AG09319 (cell line): ENCODE measurements around the gene ADAMTSL1.

Experiments
- DNase-seq: peaks from one replicate; pipeline ENCODE4 v3.0.0-alpha.2; 2010; ENCODE audit warnings: low read depth; ENCODE audit errors: extremely low read depth
- TF ChIP-seq, protein P1 (sequence below): IDR thresholded peaks from 2 replicates; pipeline ENCODE4 v1.5.1; 2011; ENCODE audit warnings: low read depth, mild to moderate bottlenecking, inconsistent platforms, low read length, moderate library complexity

Gene ADAMTSL1

DNA sequence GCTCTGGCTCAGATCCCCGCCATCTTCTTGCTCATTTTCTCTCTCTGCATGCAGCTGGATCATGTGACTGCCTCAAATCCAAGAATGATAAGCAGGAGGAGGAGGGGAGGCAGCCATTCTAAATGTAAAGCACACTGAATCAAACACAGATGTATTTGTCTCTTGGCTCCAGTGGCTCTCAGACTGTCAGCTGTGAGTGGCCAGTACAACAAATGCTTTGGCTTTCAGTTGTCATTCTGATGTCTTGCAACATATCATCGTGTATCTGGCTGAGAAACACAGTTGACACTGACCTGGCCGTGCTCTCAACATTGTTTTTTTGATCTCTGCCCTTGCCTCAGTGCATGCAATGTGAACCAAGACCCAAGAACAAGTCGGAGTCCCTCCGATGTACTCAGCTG lies 233.1 kb downstream of the ADAMTSL1 start:
- no peak for DNase-seq
- TF ChIP-seq, protein P1, sequence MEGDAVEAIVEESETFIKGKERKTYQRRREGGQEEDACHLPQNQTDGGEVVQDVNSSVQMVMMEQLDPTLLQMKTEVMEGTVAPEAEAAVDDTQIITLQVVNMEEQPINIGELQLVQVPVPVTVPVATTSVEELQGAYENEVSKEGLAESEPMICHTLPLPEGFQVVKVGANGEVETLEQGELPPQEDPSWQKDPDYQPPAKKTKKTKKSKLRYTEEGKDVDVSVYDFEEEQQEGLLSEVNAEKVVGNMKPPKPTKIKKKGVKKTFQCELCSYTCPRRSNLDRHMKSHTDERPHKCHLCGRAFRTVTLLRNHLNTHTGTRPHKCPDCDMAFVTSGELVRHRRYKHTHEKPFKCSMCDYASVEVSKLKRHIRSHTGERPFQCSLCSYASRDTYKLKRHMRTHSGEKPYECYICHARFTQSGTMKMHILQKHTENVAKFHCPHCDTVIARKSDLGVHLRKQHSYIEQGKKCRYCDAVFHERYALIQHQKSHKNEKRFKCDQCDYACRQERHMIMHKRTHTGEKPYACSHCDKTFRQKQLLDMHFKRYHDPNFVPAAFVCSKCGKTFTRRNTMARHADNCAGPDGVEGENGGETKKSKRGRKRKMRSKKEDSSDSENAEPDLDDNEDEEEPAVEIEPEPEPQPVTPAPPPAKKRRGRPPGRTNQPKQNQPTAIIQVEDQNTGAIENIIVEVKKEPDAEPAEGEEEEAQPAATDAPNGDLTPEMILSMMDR, result no peak

DNA sequence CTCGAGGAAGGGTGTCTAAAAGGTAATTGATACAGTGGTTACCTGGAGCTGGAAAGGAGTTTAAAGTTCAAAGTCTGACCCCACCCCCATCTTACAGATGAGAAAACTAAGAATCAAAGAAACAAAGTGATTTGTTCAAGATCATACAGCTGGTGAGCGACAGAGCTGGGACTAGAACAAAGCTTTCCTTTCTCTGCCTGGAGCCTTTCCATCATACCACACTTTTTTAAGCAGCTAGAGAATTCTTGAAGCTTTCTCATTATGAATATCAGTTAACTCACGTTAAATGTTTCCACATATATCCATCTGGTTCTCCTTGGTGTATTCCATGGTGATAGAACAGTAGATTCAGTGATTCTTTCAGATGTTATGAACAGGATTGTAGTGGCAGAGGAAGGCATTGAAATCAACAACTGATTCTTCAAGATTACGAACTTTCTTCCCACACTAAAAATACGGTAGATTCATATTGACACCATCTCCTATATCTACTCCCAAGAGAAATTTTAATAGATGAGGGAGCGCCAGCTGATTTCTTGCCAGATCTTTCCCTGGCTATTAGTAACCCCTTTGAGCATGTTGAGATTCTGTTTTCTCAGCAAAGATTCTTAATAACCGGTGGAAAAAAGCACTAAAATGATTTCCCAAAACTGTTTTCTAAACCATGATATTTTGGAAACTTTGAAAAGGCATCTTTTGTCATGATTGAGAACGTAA lies 233.7 kb downstream of the ADAMTSL1 start:
- TF ChIP-seq, protein P1, result no peak
- no peak for DNase-seq

DNA sequence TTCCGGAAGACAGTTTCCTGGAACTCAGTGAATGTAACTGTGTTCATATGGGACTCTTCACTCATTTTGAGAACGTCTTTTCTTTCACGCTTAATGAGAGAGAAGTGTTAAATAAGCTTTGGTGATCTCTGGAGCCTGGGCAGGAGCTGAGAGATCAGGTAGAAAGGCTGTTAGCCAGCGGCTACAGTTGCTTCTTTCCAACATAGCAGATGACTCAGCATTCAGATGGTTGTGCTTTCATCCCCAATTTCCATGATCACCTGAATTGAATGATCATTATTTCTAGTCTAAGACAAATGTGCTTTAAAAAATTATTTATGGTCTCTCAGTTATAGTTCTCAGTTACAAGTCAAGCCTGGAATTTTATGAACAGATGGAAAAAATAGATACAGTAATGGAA lies 234.5 kb downstream of the ADAMTSL1 start:
- DNase-seq, result no peak
- TF ChIP-seq, protein P1, result no peak

DNA sequence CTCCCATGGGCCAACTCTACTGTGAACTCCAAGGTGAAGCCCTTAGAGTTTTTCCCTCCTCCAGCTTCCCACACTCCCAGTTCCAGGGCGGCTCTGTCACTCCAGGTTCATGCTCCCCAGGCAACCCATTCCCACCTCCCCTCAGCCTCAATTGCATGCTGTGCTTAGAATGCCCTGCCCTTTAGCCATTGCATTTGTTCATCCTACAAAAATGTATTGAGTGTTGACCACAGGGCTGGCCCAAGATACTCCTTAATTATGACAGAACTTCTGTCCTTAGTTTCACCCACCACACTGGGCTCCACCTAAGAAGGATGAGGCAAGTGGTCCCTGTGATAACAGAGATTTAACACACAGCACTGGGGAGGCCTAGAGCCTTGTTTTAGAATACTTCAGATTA lies 236.1 kb downstream of the ADAMTSL1 start:
- TF ChIP-seq, protein P1, result no peak
- no peak for DNase-seq

DNA sequence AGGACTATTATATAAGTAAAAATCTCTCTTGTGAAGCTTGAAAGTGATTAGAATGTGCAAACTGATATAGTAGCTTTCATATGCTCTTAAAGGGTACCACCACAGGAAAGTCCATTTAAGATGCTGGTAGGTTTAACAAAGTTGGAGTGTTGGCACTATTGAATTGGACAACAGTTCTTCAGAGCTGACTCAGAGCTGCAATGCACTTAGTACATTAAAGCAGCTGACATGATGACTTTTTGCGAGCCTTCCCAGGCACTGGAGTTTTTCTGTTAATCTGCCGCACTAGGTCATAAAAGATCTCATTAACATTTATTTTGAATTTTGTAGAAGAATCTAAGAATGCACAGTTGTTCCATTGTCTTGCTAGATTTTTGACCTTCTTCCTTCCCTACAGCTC lies 243.8 kb downstream of the ADAMTSL1 start:
- DNase-seq, result no peak
- TF ChIP-seq, protein P1, result no peak

DNA sequence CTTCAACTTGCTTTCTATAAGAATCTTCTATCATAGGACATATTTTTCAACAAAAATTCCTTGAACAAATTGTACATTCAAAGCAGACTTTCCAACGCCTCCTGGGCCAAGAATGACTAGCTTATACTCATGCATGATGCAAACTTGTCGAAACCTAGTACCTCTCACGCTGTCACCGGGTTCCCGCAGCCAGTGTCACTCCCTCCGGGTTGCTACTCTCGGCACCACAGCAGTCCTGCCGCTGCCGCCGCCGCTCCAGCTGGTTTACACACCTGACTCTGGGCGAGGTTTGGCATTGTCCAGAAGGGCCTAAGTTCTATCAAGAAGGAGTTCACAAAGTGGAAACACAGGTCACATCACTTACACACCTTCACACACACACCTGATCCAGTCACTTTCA lies 244.4 kb downstream of the ADAMTSL1 start:
- TF ChIP-seq, protein P1, result no peak
- no peak for DNase-seq

DNA sequence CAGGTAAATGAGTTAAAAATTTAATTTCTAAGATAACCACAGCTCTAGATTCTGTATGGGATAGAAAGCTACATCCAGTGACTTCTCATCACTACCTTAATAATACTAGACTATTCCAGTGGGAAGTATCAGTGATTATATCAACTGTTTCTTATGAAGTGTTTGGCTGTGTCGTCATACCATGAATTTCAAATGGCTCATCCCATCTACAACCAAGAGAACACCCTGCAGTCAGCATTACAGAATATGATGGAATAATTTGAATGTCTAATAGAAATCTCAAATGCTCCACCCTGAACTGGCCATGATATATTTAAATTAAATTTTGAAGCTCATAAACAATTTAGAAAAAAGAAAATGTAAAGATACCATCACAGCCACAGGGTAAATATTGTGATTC lies 245.0 kb downstream of the ADAMTSL1 start:
- TF ChIP-seq, protein P1, result no peak

More for the DNA sequence above, 245.0 kb downstream of the ADAMTSL1 start:
- no peak for DNase-seq
